HG03108 (cell line): ENCODE data around the gene FAM83E.

ENCODE experiments used
- ATAC-seq: cut with Tn5 transposase; IDR thresholded peaks from one replicate; pipeline ENCODE4 v1.9.1; 2021; ENCODE audit warnings: moderate library complexity; ENCODE audit not compliant: unreplicated experiment

The FAM83E gene

GRCh38 chr19:48613024-48613851 is 1.6 kb downstream of the FAM83E start:
- no peak for ATAC-seq

- no peak for ATAC-seq
These were observed 3.0 kb downstream of the FAM83E start for GRCh38 chr19:48611872-48612271.

GRCh38 chr19:48609571-48610108 is 5.2 kb downstream of the FAM83E start:
- ATAC-seq = no peak

GRCh38 chr19:48608798-48609263 is 6.0 kb downstream of the FAM83E start:
- no peak for ATAC-seq

GRCh38 chr19:48607359-48607755 is 7.5 kb downstream of the FAM83E start:
- no peak for ATAC-seq

- no peak for ATAC-seq
These were observed 8.2 kb downstream of the FAM83E start, which contains the start of gene SPACA4 for GRCh38 chr19:48606463-48607358. Gene SPACA4, plus strand, starts transcription at chr19:48606742. Its CDS starts 237 bp downstream, at chr19:48606979.

GRCh38 chr19:48603850-48604249 is 11.0 kb downstream of the FAM83E start:
- ATAC-seq = no peak

GRCh38 chr19:48603449-48603848 is 11.4 kb downstream of the FAM83E start:
- ATAC-seq = no peak

- ATAC-seq = no peak
These were observed 11.9 kb downstream of the FAM83E start for GRCh38 chr19:48603001-48603400.

GRCh38 chr19:48600679-48601417 is 14.0 kb downstream of the FAM83E start:
- no peak for ATAC-seq

GRCh38 chr19:48598996-48599700 is 15.7 kb downstream of the FAM83E start:
- ATAC-seq = no peak

- no peak for ATAC-seq
These were observed 18.0 kb downstream of the FAM83E start for GRCh38 chr19:48596679-48597465.

GRCh38 chr19:48596237-48596636 is 18.6 kb downstream of the FAM83E start:
- ATAC-seq = no peak

- no peak for ATAC-seq
These were observed 19.0 kb downstream of the FAM83E start for GRCh38 chr19:48595833-48596232.

- no peak for ATAC-seq
These were observed 19.7 kb downstream of the FAM83E start for GRCh38 chr19:48595171-48595570.

- ATAC-seq = no peak
These were observed 23.9 kb downstream of the FAM83E start for GRCh38 chr19:48591021-48591420.

- ATAC-seq = no peak
These were observed 26.0 kb downstream of the FAM83E start for GRCh38 chr19:48588670-48589401.

- no peak for ATAC-seq
These were observed 27.5 kb downstream of the FAM83E start for GRCh38 chr19:48587387-48587786.

GRCh38 chr19:48582168-48582567 is 32.7 kb downstream of the FAM83E start:
- ATAC-seq = no peak
